ENCODE measurements around the gene GOLIM4.
"Not testable (repeated sequence)": the region's sequence is repeated elsewhere in the genome, so short reads cannot be mapped to it uniquely, and the experiment has no call there.

The GOLIM4 gene

GRCh38 chr3:168062679-168063078, 33.0 kb downstream of the GOLIM4 start:
- TF ChIP-seq CTCF (IDR thresholded peaks at IDR 0.05; ENCODE audit: low read depth, low read length): no peak
- no peak for DNase-seq (ENCODE audit: extremely low read depth, low read depth)

GRCh38 chr3:168061332-168061996, 34.3 kb downstream of the GOLIM4 start:
- DNase-seq (ENCODE audit: extremely low read depth, low read depth): no peak
- TF ChIP-seq CTCF (IDR thresholded peaks at IDR 0.05; ENCODE audit: low read depth, low read length): peak; percentile 3; the same call in 1 of the 2 replicates

GRCh38 chr3:168060317-168060716, 35.4 kb downstream of the GOLIM4 start:
- no peak for DNase-seq (ENCODE audit: extremely low read depth, low read depth)
- no peak for TF ChIP-seq CTCF (IDR thresholded peaks at IDR 0.05; ENCODE audit: low read depth, low read length)

GRCh38 chr3:168058481-168058880, 37.2 kb downstream of the GOLIM4 start:
- no peak for TF ChIP-seq CTCF (IDR thresholded peaks at IDR 0.05; ENCODE audit: low read depth, low read length)
- DNase-seq (ENCODE audit: extremely low read depth, low read depth): no peak

- not testable (repeated sequence) for DNase-seq (ENCODE audit: extremely low read depth, low read depth)
Observed at GRCh38 chr3:168056398-168057230, 39.1 kb downstream of the GOLIM4 start.

GRCh38 chr3:168054447-168054846, 41.3 kb downstream of the GOLIM4 start:
- no peak for TF ChIP-seq CTCF (IDR thresholded peaks at IDR 0.05; ENCODE audit: low read depth, low read length)
- no peak for DNase-seq (ENCODE audit: extremely low read depth, low read depth)

- peak; percentile 31 for TF ChIP-seq CTCF (IDR thresholded peaks at IDR 0.05; ENCODE audit: low read depth, low read length)
- DNase-seq (ENCODE audit: extremely low read depth, low read depth): no peak
Observed at GRCh38 chr3:168053115-168053514, 42.6 kb downstream of the GOLIM4 start.

All from AG09319 (cell line).